Measurements from ENCODE around the gene FLNA. TPM values are rescaled to one million over a fixed set of nuclear protein-coding genes. Genes with fewer than 3 reads are reported as not detected.

The FLNA gene
- total and polyA plus RNA-seq, 2 experiments from 2014 or later, result 1,379 to 2,857 TPM

- peak within 1 kb of the TSS; percentile 70 for H2AFZ ChIP-seq
- H3K4me2 ChIP-seq (ENCODE audit: unreplicated experiment), result peak within 1 kb of the TSS; percentile 84
- in situ Hi-C loops (cut with MboI), result no loop called here
- peak; percentile 91 for DNase-seq
- H3K9ac ChIP-seq, result peak within 1 kb of the TSS; percentile 93
- WGBS, 2 experiments (ENCODE audit: low coverage in 1 of 2, low lambda C conversion rate in 2 of 2, missing lambda C conversion rate in 2 of 2), result 12 to 44% methylated on average over 7 to 10 of the region's 26 CpGs
- peaks cover 6% of the 10 kb centered on the region; the same call in 1 of the 2 replicates for H3K4me1 ChIP-seq (ENCODE audit: insufficient read depth)
- no peaks in the 10 kb centered on the region for H3K27me3 ChIP-seq (replicated peaks; ENCODE audit: insufficient read depth)
- no peaks in the 10 kb centered on the region for H3F3A ChIP-seq (ENCODE audit: insufficient read depth)
- TF ChIP-seq EZH2phosphoT487 (IDR thresholded peaks at IDR 0.05; ENCODE audit: insufficient read depth, low read depth), result no peak
- TF ChIP-seq EZH2 (IDR thresholded peaks at IDR 0.05; ENCODE audit: insufficient read depth, poor library complexity, severe bottlenecking), result no peak
- H3K27ac ChIP-seq, result peak within 1 kb of the TSS; percentile 82
- H4K20me1 ChIP-seq (ENCODE audit: insufficient read depth), result no peaks in the 10 kb centered on the region
- H3K9me3 ChIP-seq (ENCODE audit: low read depth), result no peaks in the 10 kb centered on the region
- H3K4me3 ChIP-seq, result peak within 1 kb of the TSS; percentile 84
- H3K36me3 ChIP-seq (ENCODE audit: low read depth), result no peaks in the 10 kb centered on the region
- peaks cover 31% of the 10 kb centered on the region for H3K79me2 ChIP-seq (ENCODE audit: insufficient read depth)
- H3K9me2 ChIP-seq (ENCODE audit: insufficient read depth), result no peaks in the 10 kb centered on the region
Measured at GRCh38 chrX:154409222-154409871, 34.9 kb upstream of the FLNA start, which contains the start of gene DNASE1L1. DNASE1L1 (minus strand) TSS chrX:154409254; CDS start chrX:154405568, 3,686 bp downstream.

GRCh38 chrX:154408659-154409221, 34.3 kb upstream of the FLNA start:
- H3K4me2 ChIP-seq (ENCODE audit: unreplicated experiment), result peak overlapping the region; percentile 84
- WGBS, 2 experiments (ENCODE audit: low coverage in 1 of 2, low lambda C conversion rate in 2 of 2, missing lambda C conversion rate in 2 of 2), result 19 to 28% methylated on average over 8 to 10 of the region's 10 CpGs
- H3K27ac ChIP-seq, result peak overlapping the region; percentile 82
- H3K36me3 ChIP-seq (ENCODE audit: low read depth), result no peaks in the 10 kb centered on the region
- H4K20me1 ChIP-seq (ENCODE audit: insufficient read depth), result no peaks in the 10 kb centered on the region
- in situ Hi-C loops (cut with MboI), result no loop called here
- no peak for DNase-seq
- peak overlapping the region; percentile 93 for H3K9ac ChIP-seq
- H3K4me3 ChIP-seq, result peak overlapping the region; percentile 84
- no peak for TF ChIP-seq EZH2 (IDR thresholded peaks at IDR 0.05; ENCODE audit: insufficient read depth, poor library complexity, severe bottlenecking)
- no peak for TF ChIP-seq EZH2phosphoT487 (IDR thresholded peaks at IDR 0.05; ENCODE audit: insufficient read depth, low read depth)
- H3K9me2 ChIP-seq (ENCODE audit: insufficient read depth), result no peaks in the 10 kb centered on the region
- H3K27me3 ChIP-seq (replicated peaks; ENCODE audit: insufficient read depth), result no peaks in the 10 kb centered on the region
- H3K79me2 ChIP-seq (ENCODE audit: insufficient read depth), result peaks cover 31% of the 10 kb centered on the region
- H3F3A ChIP-seq (ENCODE audit: insufficient read depth), result no peaks in the 10 kb centered on the region
- H3K9me3 ChIP-seq (ENCODE audit: low read depth), result no peaks in the 10 kb centered on the region
- peaks cover 6% of the 10 kb centered on the region; the same call in 1 of the 2 replicates for H3K4me1 ChIP-seq (ENCODE audit: insufficient read depth)
- H2AFZ ChIP-seq, result peak overlapping the region; percentile 70

DNA sequence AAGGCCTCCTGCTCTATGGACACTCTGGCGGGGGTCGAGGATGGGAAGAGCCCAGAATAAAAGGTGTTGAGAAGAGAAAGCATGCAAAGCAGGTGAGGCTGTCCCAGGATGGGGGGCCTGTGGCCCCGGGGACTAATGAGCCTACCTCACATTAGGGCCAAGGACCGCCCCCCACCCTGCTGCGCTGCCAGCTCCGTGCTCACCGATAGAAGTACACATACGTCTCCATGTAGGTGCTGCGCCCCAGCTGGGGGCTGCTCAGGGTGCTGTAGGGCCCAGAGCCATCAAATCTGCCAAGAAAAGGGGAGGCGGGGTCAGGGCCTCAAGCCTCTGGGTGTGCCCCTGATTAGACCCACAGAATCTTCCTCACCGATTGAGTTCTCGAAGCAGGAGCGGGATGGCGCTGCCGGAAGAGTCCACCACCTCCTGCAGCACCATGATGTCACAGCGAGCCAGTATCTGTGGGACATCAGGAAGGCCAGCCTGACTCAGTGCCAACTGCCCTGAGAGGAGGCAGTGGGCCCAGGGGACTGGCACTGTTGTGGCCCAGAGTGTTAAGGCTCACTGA, 30.3 kb upstream of the FLNA start:
- Histone ChIP-seq H3K27me3 (replicated peaks; ENCODE audit: insufficient read depth) (no peaks in the 10 kb centered on the region), H3K79me2 (ENCODE audit: insufficient read depth) (peaks cover 31% of the 10 kb centered on the region), H3K27ac (no peak overlapping the region), H3K4me2 (ENCODE audit: unreplicated experiment) (no peak overlapping the region), H2AFZ (no peak overlapping the region), H3K9me2 (ENCODE audit: insufficient read depth) (no peaks in the 10 kb centered on the region), H3K9me3 (ENCODE audit: low read depth) (no peaks in the 10 kb centered on the region), H3K9ac (no peak overlapping the region), H3K4me1 (ENCODE audit: insufficient read depth) (no peaks in the 10 kb centered on the region; the same call in 1 of the 2 replicates), H3K4me3 (no peak overlapping the region), H3K36me3 (ENCODE audit: low read depth) (peaks cover 16% of the 10 kb centered on the region; the same call in 1 of the 2 replicates), H3F3A (ENCODE audit: insufficient read depth) (peaks cover 26% of the 10 kb centered on the region), H4K20me1 (ENCODE audit: insufficient read depth) (no peaks in the 10 kb centered on the region)
- WGBS, 2 experiments (ENCODE audit: low coverage in 1 of 2, low lambda C conversion rate in 2 of 2, missing lambda C conversion rate in 2 of 2), result 85 to 91% methylated on average over 10 to 15 of the region's 16 CpGs
- DNase-seq, result no peak
- in situ Hi-C loops (cut with MboI), result no loop called here
- TF ChIP-seq EZH2phosphoT487 (IDR thresholded peaks at IDR 0.05; ENCODE audit: insufficient read depth, low read depth) (no peak), EZH2 (IDR thresholded peaks at IDR 0.05; ENCODE audit: insufficient read depth, poor library complexity, severe bottlenecking) (no peak)

- WGBS, 2 experiments (ENCODE audit: low coverage in 1 of 2, low lambda C conversion rate in 2 of 2, missing lambda C conversion rate in 2 of 2), result 96 to 98% methylated on average over 4 of the region's 4 CpGs
- Histone ChIP-seq H3K4me3 (no peak overlapping the region), H3K9me2 (ENCODE audit: insufficient read depth) (no peaks in the 10 kb centered on the region), H3K4me2 (ENCODE audit: unreplicated experiment) (no peak overlapping the region), H3K4me1 (ENCODE audit: insufficient read depth) (no peaks in the 10 kb centered on the region; the same call in 1 of the 2 replicates), H3K27me3 (replicated peaks; ENCODE audit: insufficient read depth) (no peaks in the 10 kb centered on the region), H3F3A (ENCODE audit: insufficient read depth) (peaks cover 34% of the 10 kb centered on the region), H3K36me3 (ENCODE audit: low read depth) (peaks cover 24% of the 10 kb centered on the region), H2AFZ (no peak overlapping the region), H3K27ac (no peak overlapping the region), H4K20me1 (ENCODE audit: insufficient read depth) (no peaks in the 10 kb centered on the region), H3K9me3 (ENCODE audit: low read depth) (no peaks in the 10 kb centered on the region), H3K9ac (no peak overlapping the region), H3K79me2 (ENCODE audit: insufficient read depth) (peaks cover 33% of the 10 kb centered on the region)
- no peak for DNase-seq
- TF ChIP-seq EZH2phosphoT487 (IDR thresholded peaks at IDR 0.05; ENCODE audit: insufficient read depth, low read depth), result no peak
- no peak for TF ChIP-seq EZH2 (IDR thresholded peaks at IDR 0.05; ENCODE audit: insufficient read depth, poor library complexity, severe bottlenecking)
- in situ Hi-C loops (cut with MboI), result no loop called here
Measured at GRCh38 chrX:154403858-154404257, 29.4 kb upstream of the FLNA start.

Data from GM23248 (cell line).